ENCODE measurements around the gene MRTFB. TPM values are rescaled to one million over a fixed set of nuclear protein-coding genes. Genes with fewer than 3 reads are reported as not detected.

MRTFB gene
- total and polyA plus RNA-seq, 12 donors, result 5.5 to 77.7 (median 44.3) TPM

- H3K9me3 ChIP-seq (replicated peaks in 1 of 3), result no peaks in the 10 kb centered on the region
- H3K36me3 ChIP-seq (replicated peaks in 1 of 2), result no peaks in the 10 kb centered on the region
- 0 to 1% (median 1%) methylated on average over 8 to 86 of the region's 86 CpGs for WGBS, 4 donors
- peak in 6 of 7 donors; percentile 33 to 58 (median 52) for DNase-seq
- no peaks in the 10 kb centered on the region for H3K27me3 ChIP-seq
- peak overlapping the region; percentile 83 to 100 (median 92) for H3K4me3 ChIP-seq
- no peak for TF ChIP-seq POLR2A (IDR thresholded peaks at IDR 0.05)
- TF ChIP-seq CTCF (IDR thresholded peaks at IDR 0.05), result no peak
- intact Hi-C loops (cut with DNase I), result loop anchor here (5.0 to 10.0 kb wide), 3 partner anchors 222 to 380 kb away; partner anchors contain the start of gene ERCC4 (in 1 of the 2)
- peak overlapping the region; percentile 46 to 95 (median 81) for H3K27ac ChIP-seq
- peaks cover 25 to 43% of the 10 kb centered on the region in 2 donors for H3K4me1 ChIP-seq (replicated peaks in 1 of 2)
Measured at GRCh38 chr16:14302399-14303181, 231.5 kb downstream of the MRTFB start.

- TF ChIP-seq POLR2A (IDR thresholded peaks at IDR 0.05), result peak in 1 of 2 donors; percentile 28
- no peak for TF ChIP-seq CTCF (IDR thresholded peaks at IDR 0.05)
- WGBS, 4 donors, result 5 to 7% (median 6%) methylated on average over 14 of the region's 14 CpGs
- no peaks in the 10 kb centered on the region for H3K9me3 ChIP-seq (replicated peaks in 1 of 3)
- H3K4me3 ChIP-seq, result peak overlapping the region in 3 of 4 donors; percentile 83 to 100 (median 91)
- peak in 5 of 7 donors; percentile 34 to 59 (median 49) for DNase-seq
- no peaks in the 10 kb centered on the region for H3K27me3 ChIP-seq
- H3K36me3 ChIP-seq (replicated peaks in 1 of 2), result no peaks in the 10 kb centered on the region
- intact Hi-C loops (cut with DNase I), result loop anchor here (5.0 to 10.0 kb wide), 3 partner anchors 222 to 381 kb away; partner anchors contain the start of gene ERCC4 (in 1 of the 2)
- peak overlapping the region; percentile 46 to 95 (median 81) for H3K27ac ChIP-seq
- H3K4me1 ChIP-seq (replicated peaks in 1 of 2), result peaks cover 31 to 43% of the 10 kb centered on the region in 2 donors
Measured at GRCh38 chr16:14303182-14303618, 232.1 kb downstream of the MRTFB start.

DNA sequence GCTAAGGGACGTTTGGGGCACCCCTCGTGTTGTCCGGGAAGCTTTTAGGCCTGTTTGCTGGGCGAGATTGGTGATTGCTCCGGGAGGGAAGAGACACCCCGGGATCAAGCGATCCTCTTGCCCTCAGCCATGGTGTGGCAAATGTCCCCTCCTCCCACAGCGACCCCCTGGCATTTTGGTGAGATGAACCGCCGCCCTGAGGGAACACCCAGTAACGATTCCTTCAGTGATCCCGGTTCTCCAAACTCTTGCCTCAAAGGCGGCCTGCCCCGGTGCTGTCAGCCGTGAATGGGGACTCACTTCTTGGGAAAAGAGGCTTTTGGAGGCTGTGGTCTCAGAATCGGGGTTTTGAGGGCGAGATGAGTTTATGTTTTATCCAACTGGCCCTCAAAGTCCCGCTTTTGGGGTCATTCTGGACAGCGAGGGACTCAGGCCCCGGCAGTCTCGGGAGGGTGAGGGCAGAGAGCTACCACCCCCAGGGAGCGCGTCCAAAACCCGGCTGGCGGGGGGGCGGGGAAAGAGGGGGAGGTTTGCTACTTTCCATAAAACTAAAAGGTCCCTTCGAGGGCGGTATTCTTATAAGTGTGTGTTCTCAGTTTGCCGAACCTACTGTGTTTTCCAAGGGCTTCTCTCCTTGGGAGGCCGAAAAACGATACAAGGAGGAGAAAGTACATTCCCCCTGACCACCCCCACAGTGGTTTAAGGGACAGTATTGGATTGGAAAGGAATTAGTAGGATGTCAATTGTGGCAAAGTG, 232.7 kb downstream of the MRTFB start:
- H3K27ac ChIP-seq, result peak overlapping the region; percentile 29 to 95 (median 81)
- WGBS, 4 donors, result 26 to 54% (median 30%) methylated on average over 18 to 31 of the region's 31 CpGs
- no peaks in the 10 kb centered on the region for H3K27me3 ChIP-seq
- H3K36me3 ChIP-seq (replicated peaks in 1 of 2), result no peaks in the 10 kb centered on the region
- H3K4me1 ChIP-seq (replicated peaks in 1 of 2), result peaks cover 33 to 48% of the 10 kb centered on the region in 2 donors
- peak overlapping the region in 2 of 4 donors; percentile 91 to 100 for H3K4me3 ChIP-seq
- TF ChIP-seq CTCF (IDR thresholded peaks at IDR 0.05), result no peak
- TF ChIP-seq POLR2A (IDR thresholded peaks at IDR 0.05), result no peak
- DNase-seq, result peak in 4 of 7 donors; percentile 41 to 64 (median 48)
- intact Hi-C loops (cut with DNase I), result loop anchor here (5.0 to 10.0 kb wide), 3 partner anchors 221 to 382 kb away; partner anchors contain the start of gene ERCC4 (in 1 of the 2)
- no peaks in the 10 kb centered on the region for H3K9me3 ChIP-seq (replicated peaks in 1 of 3)
